GM21737 (cell line): ENCODE data around the gene FBXO47.
"Not testable (repeated sequence)": the region's sequence is repeated elsewhere in the genome, so short reads cannot be mapped to it uniquely, and the experiment has no call there.

Experiments used
- ATAC-seq: cut with Tn5 transposase; IDR thresholded peaks from one replicate; pipeline ENCODE4 v1.9.1; 2021; ENCODE audit warnings: mild to moderate bottlenecking, moderate library complexity; ENCODE audit not compliant: unreplicated experiment

Gene FBXO47

DNA sequence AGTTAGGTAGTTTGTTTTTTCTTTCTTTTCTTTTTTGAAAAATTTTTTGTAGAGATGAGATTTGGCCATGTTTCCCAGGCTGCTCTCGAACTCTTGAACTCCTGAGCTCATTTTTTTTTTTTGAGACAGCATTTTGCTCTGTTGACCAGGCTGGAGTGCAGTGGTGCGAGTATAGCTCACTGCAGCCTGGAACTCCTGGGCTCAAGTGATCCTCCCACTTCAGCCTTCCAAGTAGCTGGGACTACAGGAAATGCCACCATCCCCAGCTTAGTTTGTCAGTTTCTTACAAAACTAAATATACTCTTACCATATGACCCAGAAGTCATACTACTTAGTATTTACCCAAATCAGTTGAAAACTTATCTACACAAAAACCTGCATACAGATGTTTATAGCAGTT lies 14.4 kb upstream of the FBXO47 start:
- no peak for ATAC-seq

GRCh38 chr17:38980490-38981217 lies 13.5 kb upstream of the FBXO47 start:
- no peak for ATAC-seq

- no peak for ATAC-seq
These were observed 11.0 kb upstream of the FBXO47 start for GRCh38 chr17:38978180-38978579.

GRCh38 chr17:38976187-38976551 lies 9.0 kb upstream of the FBXO47 start:
- ATAC-seq, result not testable (repeated sequence)

DNA sequence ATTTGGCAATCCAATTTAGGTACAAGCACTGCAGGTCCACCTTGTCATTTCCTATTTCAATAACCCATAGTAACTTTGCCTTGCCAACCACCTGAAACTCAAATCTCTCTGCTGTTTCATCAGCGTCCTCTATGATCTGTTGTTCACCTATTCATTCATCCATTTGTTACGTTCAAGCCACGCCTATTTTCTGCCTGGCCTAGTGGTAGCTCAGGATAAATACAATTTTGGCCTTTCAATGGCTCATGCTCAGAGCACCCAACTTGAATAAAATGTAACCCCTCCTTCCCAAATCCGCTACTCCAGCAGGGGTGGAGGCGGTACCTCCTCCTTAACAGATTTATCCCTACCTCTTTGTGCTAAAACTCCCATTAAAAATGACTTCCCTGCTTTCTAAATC lies 3.6 kb upstream of the FBXO47 start:
- ATAC-seq, result no peak

DNA sequence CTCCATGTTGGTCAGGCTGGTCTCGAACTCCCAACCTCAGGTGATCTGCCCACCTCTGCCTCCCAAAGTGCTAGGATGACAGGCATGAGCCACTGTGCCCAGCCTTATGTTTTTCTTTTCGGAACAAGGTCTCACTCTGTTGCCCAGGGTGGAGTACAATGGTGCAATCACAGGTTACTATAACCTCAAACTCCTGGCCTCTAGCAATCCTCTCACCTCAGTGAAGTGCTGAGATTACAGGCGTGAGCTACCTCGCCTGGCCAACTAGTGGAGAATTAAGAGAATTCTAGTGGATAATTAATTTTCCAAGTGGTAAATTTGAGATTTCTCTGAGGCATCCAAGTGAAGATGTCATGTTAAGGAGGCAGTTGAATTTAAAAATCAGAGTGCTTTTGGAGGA lies 2.9 kb upstream of the FBXO47 start:
- ATAC-seq, result no peak

DNA sequence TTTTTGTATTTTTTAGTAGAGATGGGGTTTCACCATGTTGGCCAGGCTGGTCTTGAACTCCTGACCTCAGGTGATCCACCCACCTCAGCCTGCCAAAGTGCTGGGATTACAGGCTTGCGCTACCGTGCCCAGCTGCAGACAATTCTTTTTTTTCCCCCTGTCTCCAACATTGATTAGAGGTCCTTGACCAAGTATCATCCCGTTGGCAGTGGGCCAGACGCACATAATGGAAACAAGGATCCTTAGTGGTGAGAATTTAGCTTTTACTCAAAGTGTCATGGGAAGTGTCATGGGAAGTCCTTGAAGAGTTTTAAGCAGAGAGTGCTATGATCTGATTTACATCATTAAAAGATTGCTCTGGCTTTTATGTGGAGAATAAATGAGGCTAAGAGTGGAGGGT lies 2.1 kb upstream of the FBXO47 start:
- ATAC-seq, result no peak

DNA sequence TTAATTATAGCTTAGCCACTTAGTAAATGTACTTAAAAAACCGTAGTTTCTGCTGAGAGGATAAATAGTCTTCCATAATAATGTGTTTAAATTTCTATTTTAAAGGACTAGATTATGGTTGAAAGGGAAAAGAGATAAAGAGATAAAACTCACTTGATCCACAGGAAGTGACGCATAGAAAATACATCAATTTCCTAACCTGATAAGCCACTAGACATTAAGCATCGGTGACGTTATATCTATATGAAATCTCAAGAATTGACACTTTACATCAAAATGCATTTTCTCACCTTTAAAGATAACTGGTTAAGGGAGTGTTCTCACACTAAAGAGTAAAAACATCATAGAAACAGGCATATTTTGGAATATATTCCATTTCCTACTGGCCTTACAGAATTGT lies 5.8 kb downstream of the FBXO47 start:
- no peak for ATAC-seq

DNA sequence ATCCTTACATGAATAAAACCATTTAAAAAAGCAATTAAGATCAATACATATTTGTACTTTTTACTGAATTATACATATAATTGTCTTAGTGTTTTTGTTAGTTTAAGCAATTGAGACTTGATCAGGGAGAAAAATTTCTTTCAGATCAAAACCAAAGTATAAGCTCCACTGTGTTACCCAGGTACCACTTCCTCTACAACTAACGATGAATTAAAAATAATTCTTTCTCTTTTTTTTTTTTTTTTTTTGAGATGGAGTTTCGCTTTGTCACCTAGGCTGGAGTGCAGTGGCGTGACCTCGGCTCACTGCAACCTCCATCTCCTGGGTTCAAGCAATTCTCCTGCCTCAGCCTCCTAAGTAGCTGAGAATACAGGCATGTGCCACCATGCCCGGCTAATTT lies 6.8 kb downstream of the FBXO47 start:
- ATAC-seq, result no peak

GRCh38 chr17:38959508-38959907 lies 7.7 kb downstream of the FBXO47 start:
- ATAC-seq, result no peak

DNA sequence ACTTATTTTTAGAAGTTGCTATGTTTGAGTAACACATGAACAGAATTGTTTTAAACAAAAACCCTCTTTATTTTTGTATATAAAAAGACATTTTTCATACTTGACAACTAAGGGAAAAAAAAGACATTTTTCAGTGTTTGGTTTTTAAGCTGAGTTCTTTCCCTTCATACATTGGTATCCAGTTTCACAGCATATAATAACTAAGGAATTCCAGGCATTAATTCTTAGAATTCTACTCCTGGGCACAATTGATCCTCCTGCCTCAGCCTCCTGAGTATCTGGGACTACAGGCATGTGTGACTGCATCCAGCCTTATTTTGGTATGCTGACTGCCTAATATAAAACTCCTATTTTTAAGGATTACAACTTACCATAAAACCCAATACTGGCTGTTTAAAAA lies 8.4 kb downstream of the FBXO47 start:
- no peak for ATAC-seq

- no peak for ATAC-seq
These were observed 8.9 kb downstream of the FBXO47 start for GRCh38 chr17:38958326-38958725.

GRCh38 chr17:38953800-38954199 lies 13.4 kb downstream of the FBXO47 start:
- not testable (repeated sequence) for ATAC-seq

DNA sequence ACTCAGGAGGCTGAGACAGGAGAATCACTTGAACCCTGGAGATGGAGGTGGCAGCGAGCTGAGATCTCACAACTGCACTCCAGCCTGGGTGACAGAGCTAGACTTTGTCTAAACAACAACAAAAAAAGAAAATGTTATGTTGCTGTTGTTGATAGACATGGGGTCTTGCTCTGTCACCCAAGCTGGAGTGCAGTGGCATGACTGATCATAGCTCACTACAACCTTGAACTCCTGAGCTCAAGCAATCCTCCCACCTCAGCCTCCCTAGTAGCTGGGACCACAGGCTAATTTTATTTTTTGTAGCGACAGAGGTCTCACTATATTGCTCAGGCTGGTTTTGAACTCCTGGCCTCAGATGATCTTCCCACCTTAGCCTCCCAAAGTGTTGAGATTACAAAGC lies 20.0 kb downstream of the FBXO47 start:
- ATAC-seq, result no peak

GRCh38 chr17:38943607-38944006 lies 23.6 kb downstream of the FBXO47 start:
- no peak for ATAC-seq

GRCh38 chr17:38942696-38943334 lies 24.4 kb downstream of the FBXO47 start:
- no peak for ATAC-seq

GRCh38 chr17:38940404-38940803 lies 26.8 kb downstream of the FBXO47 start:
- no peak for ATAC-seq

GRCh38 chr17:38939987-38940386 lies 27.2 kb downstream of the FBXO47 start:
- ATAC-seq, result no peak

DNA sequence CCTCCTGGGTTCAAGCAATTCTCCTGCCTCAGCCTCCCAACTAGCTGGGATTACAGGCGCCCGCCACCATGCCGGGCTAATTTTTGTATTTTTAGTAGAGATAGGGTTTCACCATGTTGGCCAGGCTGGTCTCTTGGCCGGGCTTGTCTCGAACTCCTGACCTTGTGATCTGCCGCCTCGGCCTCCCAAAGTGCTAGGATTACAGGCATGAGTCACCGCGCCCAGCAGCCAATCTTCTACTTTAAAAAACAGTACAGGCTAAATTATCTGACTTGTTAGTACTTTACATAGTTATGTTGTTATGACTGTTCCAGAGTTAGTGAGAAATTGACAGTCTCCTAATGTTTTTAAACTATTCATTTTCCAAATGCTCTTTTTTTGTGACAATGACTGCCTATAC lies 33.2 kb downstream of the FBXO47 start:
- ATAC-seq, result not testable (repeated sequence)

GRCh38 chr17:38930782-38931181 lies 36.4 kb downstream of the FBXO47 start:
- ATAC-seq, result not testable (repeated sequence)

- ATAC-seq, result no peak
These were observed 40.7 kb downstream of the FBXO47 start for GRCh38 chr17:38926293-38927070.
